Measurements from ENCODE around the gene ATP13A4.

Gene ATP13A4

GRCh38 chr3:193354423-193354822 lies 200.3 kb downstream of the ATP13A4 start:
- H3K4me3 ChIP-seq (ENCODE audit: low read length): no peak overlapping the region
- no peak for DNase-seq (ENCODE audit: low read depth)
- no peak for TF ChIP-seq CTCF (conservative IDR thresholded peaks at IDR 0.05; ENCODE audit: low read length)

Data from AG10803 (cell line).